Measurements from ENCODE around the gene HGF.
"Not testable (repeated sequence)": the region's sequence is repeated elsewhere in the genome, so short reads cannot be mapped to it uniquely, and the experiment has no call there.

HGF gene

DNA sequence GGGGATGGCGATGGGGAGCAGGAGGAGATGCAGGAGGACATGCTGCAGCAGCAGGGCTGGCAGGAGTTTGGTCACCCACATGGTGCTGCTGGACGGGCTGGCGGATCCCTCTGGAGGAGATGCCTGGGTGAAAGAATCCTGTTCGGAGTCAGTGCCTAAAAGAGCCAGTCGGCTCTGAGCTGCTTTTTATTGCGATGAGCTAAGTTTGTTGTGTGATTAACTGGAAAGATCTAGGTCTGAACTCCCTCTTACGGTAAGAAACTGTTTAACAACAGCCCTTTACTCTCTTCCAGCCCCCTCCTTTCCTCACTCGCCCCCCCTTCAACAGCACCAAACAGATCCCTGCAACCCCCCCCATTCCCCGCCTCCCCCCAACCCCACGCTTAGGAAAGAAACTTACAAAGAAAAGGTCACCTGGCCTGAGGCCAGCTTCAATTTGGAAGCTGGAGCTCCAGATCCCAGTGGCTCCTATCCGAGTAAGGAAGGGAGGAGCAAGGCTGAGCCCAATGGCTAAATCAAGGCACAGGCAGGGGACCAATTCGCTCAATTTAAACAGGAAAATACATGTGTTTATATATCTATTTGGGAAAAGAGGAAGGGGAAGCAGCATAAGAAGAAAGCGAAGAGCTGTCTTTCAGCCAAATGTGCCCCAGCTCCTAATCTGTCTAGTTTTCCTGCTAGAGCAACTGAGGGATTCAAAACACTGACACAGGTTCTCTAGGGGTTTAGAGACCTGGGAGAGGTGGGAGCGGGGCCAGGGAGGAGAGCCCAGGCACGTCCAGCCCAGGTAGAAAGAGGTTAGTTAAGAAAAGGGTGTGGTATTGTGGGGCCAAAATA lies at the start of gene HGF:
Gene HGF, minus strand, starts transcription at position 157 of the 837 bp plus-strand sequence. Its CDS starts 76 bp downstream, at position 81.
- no peak for FAIRE-seq

DNA sequence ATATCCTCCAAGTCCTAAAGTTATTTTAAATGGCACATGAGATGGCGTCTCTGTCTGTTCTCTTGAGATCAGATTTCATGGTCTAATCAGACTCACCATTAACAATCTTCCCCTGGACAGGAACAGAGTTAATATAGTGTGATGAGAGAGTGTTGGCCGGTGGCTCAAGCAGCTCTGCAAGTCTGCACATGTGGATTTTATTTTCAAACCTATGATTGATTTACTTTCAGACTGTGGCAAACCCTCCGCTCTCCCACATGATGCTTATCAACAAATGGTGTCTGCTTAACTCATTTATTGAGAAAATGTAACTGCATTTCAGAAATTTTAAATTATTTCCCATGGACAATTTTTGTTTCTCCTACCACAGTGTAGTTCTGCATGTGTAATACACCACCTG lies 46.5 kb upstream of the HGF start:
- no peak for FAIRE-seq

DNA sequence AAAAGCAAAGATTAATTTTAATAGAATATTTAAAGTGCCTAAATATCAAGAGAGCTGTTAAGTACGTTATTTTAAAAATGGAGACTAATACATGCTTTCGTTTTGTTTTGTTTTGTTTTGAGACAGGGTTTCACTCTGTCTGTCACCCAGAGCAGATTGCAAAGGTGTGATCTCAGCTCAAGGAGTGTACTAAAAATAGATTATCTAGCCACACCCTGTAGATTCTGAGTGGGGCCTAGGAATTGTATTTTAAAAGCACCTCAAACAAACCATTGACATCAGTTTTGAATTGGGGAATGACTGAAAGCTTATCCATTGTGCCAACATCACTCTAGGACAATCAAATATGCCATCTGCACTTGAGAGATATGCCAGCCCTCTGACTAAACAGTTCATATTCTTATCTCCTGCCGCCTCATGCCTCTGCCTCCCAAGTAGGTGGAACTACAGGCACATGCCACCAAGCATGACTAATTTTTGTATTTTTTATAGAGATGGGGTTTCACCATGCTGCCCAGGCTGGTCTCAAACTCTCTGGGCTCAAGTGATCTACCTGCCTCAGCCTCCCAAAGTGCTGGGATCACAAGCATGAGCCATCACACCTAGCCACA lies 43.1 kb upstream of the HGF start:
- FAIRE-seq: not testable (repeated sequence)

DNA sequence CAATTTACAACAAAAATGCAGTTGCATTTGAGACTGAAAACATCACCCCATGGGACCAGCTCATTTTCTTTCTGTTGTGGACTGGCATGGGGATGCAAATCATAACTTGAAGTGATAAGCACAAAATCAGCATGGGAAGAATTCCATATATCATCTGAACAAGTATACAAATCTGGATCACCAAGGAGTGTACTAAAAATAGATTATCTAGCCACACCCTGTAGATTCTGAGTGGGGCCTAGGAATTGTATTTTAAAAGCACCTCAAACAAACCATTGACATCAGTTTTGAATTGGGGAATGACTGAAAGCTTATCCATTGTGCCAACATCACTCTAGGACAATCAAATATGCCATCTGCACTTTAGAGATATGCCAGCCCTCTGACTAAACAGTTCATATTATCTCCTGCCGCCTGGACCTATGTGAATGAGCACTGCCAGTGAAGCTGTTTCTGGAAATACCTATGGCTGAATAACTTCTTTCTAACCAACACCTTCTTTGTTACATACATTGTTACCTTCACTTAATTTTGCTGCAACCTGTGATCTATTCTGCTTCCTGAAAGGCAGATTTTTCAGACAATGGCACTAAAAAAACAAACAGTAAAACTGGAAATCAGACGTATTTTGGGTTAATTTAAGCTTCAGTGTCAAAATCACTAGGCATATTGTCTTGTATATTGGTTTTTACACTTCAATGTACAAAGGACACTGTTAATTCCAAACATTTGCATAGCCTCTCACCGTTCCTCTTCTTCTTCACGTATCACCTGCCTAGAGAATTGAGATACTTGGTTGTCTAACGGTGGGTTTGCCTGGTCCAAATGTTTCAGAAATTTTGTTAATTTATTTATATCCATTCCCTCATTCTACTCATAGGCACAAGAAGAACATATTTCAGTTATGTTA lies 42.4 kb upstream of the HGF start:
- FAIRE-seq: no peak

DNA sequence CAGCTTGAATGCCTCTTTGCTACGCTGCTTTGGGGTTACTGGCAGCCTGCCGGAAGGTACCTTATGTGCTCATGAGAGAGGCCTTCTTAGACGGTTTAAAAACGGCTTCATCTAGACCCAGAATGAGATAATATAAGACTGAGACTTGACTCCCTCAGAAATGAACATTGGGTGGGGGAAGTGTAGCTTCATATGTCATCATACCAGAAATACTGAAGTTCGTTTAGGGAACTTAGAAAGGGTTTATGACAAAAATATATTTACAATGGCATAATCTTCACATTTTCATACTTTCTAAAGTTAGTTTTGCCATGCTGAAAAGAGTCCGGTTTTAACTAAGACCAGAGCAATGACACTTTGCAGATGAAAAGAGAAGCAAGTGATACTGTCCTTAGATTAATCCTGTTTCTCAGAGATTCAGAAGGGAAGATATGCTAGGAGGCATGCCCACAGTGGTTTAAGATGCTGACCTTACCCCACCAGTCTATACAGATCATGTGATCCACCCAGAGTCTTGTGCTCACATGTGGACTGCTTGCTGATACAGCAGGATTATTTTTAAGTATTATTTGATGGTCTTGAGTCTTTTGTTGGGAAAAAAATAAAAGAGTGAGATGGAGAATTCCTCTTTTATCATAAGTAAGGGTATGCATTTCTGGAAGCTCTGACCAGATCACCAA lies 40.8 kb upstream of the HGF start:
- no peak for FAIRE-seq

DNA sequence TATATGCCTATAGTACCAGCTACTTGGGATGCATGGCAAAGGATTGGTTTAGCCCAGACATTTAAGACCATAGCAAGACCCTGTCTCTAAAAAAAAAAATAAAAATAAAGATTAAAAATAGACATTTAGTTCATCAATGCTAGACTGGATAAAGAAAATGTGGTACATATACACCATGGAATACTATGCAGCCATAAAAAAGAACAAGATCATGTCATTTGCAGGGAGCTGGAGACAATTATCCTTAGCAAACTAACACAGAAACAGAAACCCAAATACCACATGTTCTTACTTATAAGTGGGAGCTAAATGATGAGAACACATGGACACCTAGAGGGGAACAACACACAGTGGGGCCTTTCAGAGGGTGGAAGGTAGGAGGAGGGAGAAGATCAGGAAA lies 38.5 kb upstream of the HGF start:
- not testable (repeated sequence) for FAIRE-seq

DNA sequence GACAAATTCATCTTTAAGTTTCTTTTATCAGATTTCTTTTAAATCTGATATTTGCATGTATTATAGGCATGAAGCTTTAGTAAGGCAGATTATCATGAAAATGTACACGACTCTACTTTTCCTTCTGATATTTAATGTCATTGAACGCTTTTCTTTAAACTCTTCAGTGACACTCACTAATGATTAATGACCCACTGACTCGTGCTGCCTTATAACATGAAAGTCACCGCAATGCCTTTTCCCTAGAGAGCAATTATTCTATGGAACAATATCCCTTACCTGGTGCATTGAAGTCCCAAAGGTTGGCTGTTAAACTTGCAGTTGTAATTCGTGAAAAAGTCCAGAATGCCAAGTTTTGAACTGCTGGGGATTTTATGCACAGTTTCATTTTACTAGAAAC lies 33.4 kb upstream of the HGF start:
- FAIRE-seq: no peak

DNA sequence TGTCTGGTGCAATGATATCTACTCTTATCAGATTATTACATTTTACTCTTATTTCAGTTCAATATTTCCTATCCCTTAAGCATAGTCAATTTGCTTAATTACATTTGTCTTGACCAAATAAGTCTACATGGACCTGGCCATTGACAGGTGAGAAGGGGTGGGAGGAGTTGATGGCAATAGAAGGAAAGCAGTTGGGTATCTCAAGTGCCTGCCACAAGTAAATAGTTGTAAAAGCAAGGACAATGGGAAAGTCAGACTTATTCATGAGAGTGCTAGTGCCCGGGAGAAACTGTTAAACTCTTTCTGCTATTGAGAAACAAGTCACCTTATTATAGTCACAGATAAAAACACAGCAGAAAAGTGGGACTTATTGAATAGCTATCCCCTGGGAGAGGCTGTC lies 32.4 kb upstream of the HGF start:
- FAIRE-seq: no peak

DNA sequence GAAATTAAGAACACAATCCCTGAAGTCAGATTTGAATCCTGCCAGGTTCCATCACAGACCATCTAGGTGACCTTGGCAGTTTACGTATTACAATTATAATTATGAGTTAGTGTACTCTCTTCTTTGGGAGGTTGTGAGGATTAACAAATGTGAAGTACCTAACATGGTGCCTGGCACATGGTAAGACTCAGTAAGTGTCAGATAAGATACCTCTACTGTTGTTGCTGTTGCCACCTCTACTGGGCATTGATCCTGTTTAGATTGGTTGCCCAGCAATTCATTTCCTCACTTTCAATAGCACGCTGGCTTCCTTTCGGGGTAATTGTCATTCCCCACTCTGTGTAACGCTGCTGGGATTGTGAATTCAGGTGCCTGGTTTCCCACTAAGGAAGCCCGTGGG lies 31.7 kb upstream of the HGF start:
- FAIRE-seq: no peak

DNA sequence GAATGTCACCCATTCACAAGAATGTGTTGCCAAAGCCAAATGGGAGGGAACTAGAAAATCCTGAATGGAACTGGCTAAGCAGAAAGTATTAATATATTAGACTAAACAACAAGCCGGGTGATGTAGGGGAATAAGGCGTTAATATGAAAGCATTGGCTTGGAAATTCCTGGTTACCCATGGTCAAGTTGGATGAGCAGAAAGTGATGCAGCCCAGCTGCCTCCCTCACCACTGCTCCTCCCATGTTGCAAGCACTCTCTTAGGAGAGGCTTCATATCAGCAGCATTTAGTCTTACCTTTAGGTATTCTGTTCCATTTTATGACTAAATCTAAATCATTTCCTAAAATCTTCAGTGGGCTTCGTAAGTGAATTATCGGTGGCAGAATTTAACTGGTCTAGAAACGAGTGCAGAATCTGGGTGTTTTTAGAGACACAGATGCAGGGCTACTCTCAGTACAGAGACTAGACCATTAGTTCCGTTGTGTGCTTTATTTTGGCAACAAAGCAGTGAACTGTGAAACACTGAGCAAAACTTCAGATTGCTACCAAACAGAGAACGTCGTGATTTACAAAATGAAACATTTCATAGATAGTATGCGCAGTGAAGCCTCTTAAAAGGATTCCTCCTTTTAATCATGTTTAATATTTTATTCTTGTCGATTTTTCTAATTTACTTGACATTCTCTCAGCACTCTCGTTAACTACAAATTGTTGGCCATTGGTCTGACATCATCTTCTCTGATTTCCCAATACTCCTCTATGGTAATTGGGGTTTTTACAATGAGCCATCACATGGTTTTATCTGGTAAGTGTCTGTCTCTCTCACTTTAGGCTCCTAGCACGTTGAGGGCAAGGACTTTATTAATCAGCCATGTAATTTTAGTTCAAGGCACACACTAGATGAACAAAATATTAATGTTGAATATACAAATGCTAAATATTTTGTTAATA lies 22.0 kb upstream of the HGF start:
- FAIRE-seq: no peak

DNA sequence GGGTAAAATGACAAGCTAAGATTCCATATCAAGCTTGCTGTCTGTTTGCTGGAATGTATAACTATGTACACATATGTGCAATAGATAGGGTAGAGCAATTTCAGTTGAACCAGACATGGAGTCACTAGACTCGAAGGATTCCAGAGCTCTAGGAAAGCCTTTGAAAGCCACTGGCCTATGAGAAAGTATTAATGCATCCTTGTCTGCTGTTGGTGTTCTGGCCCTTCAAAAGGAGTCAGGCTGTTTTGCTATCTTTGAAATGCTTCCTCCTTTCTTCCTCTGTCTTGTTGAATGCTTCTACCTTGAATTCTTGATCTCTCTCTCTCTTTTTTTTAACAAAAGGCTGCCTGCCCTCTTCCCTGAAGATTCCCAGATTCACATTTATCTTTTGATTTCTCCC lies 20.8 kb upstream of the HGF start:
- FAIRE-seq: no peak

DNA sequence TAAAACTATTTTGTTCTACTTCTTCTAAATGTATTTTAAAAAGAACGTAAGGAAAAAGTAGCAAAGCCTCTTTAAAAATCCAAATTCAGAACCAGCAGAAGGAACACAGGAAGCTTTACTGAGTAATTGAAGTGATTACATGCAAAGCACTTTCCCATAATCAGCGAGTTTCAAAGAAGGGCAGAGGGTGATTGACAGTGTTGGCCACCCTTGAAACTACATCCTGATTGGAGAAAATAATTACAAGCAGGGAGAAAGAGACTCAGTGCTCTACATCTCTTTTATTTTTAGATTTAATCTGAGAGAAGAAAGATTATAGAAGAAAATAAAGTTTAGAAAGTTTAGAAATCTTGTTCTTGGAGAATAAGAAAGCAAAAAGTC lies 20.3 kb upstream of the HGF start:
- no peak for FAIRE-seq

DNA sequence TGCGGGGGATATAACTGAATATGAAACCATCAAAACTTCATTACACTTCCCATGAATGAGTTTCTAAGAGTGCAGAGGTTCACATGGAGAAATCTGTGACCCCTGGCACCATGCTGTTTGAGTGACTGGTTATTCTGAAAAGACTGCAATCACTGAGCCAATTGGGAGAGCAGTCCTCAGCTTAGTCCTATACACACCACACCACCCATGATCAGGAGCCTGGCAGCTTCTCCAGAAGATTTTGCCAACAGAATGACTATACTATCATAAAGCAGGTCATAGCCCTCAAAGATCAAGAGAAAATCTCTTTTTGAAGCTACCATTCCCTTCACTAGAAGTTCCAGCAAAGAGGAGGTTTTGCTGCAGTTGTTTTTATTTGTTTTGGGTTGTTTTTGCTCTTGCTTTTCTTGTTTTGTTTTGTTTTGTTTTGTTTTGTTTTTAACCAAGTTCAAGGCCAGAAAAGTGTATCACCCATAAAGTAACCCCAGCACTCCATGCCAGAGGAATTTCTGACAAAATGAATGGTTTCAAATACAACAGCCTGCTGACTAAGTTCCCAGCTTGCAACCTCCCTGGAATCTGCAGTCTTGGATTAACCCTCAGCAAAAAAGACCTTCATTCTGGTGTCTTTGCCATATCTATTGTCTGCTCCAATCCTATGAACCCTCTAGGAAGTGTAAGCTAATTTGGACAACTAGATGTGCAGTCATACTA lies 19.7 kb upstream of the HGF start:
- no peak for FAIRE-seq

DNA sequence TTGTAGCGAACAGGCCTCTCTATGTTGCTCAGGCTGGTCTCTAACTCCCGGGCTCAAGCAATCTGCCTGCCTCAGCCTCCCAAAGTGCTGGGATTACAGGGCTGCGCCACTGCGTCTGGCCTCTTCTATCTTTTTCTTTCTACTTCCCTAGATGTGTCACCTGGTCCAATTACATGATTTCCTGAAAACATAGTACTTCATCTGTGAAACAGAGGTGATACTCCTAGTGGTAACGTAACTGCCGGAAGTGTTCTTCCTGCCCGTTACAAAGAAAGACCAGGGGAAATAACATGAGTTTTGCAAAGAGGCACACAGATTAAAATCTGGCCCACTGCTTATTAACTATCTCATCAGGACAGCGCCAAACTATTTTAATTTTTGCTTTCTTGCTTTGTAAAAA lies 18.4 kb upstream of the HGF start:
- FAIRE-seq: no peak

DNA sequence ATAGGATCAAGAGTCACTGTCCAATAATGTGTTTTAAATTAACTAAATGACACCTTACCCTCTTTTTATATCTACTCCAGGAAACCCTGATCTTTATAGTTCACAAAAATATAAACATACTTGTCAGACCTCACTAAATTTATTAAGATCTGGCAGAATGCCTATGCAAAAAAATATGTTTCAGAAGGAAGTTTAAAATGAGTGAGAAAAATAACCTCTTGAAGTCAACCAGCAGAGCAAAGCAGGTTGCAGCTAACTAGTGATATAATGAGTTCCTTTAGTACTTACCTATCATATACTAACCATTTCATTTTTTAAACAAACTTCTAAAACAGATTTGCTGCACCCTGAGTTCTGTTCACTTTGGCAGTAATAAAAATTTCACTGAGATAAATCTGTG lies 14.0 kb upstream of the HGF start:
- FAIRE-seq: no peak

DNA sequence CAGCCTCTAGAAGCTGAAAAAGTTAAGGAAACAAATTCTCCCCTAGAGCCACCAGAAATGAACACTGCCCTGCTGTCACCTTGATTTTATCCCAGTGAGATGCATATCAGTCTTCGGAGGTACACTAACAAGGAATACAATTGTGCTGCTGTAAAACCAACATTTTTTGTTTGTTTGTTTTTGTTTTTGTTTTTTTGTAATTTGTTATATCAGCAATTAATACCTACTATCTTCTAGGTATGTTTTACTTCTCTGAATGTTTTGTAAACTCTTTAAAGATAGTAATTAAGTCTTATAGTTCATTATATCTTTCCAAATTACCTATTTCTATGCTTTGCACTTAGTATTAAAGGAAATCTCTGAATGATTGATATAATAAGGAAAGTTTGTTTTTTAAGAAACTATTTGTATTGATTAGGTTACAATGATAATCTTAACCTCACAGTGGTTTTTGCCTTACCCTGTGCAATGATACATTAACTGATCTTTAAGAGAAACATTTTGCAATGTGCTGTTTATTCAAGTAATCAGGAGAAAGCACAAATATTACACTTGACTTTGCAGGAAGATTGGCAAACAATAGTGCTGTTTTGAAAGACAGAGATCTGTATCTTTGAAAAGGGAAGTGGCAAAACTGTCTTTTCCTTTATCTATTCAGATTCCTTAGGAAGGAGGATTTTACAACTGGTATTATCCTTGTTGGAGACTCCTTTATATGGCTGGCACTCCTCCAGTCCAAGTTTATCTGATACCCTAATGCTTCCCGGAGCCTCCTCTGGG lies 11.3 kb upstream of the HGF start:
- peak; percentile 57 for FAIRE-seq

DNA sequence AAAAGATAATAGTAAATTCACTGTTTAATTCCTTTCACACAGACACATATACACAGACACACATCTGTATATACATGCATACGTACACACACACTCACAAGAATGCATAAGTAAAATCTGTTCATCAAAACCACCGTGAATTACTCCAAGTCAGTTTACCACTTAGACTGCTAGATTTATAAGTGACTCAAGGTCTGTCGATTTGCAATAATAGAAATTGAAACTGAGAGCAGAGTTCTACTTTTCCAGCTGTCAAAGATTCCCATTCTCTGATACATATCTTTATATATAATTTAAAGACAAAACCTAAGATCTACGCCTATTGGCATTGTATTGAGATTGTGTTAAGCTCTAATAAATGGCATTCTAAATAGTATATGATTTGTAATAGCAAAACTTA lies 9.9 kb upstream of the HGF start:
- peak; percentile 23 for FAIRE-seq

DNA sequence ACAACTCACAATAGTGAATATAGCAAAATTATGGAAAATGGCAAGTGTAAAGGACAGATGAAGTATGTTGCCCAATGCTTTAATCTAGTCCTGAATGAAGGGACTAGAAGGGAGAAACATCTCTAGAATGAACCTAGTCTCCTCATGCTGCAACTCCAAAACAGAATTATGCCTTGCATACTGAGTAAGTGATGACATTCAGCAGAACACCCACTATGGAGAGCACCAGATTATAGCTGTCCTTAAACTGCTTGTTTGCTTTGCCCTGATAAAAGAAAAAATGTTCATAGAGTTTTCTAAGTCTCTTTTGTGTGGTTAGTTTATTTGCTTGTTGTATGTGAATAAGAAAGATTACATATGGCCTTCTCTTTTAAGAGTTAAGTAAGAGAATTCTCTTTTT lies 7.8 kb upstream of the HGF start:
- no peak for FAIRE-seq

DNA sequence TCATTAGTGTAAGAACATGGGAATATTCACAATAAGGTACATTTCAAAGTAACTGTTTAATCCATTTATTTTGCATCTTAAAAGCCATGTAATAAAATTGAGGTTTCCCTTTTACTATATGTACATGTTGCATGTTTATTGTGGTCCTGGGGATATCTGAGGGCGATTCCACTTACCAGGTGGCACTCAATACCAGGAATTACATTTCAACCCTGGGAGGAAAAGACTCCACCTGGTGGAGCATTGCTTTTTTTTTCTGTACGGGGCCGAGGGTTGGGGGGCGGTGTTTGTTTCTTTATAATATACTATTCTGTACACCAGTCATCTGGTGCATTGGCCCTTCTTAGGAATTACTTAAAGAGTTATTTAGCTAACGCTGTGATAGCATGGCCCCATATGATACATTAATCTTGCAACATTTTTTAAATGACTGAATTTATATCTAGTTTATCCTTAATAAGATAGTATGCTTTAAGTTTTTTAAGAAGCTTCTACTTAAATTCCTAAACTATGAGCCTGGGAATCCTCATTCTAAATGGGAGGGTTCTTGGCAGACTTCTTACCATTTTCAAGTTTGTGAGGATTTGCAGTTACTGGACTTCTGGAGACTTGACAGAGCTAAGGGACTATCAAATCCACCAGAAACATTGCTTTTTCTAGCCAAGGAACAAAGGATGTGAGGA lies 7.2 kb upstream of the HGF start:
- no peak for FAIRE-seq

DNA sequence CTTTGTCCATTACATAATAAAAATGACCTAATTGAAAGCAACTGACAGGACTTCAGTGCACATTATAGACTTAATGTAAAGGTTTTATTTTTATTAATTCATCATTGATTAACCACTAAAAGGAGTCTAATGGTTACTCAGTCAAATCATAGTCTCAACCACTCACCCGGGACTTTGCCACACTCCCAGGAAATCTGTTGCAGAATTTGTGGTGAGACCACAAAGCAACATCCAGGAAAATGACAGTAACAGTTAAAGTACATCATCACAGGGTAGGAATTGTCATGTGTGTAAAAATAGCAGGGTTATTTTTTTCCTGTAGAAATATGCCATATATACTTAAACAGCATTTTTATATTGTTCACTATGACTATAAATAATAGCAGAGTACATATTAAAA lies 6.3 kb upstream of the HGF start:
- no peak for FAIRE-seq

Data from G401.6 (cell line).